ENCODE data around the gene FAM20B.

Gene FAM20B

DNA sequence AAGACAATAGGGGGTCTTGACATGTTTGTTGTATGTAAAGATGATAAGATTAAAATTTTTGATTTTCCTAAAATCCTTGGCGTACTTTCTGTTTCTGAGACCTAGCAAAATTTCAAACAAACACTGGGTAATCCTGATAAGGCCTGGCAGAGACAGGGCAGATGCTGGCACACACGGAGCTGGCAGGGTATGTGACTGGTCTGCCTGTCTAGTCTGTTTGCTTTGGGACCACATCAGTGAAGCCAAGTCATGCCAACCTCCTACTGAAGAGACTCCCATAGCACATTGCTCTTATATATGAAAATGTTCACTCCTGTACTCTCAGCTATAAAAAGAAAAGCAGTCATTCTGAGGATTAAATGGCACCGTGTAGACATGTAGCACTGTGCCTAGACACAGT lies 70.2 kb downstream of the FAM20B start:
- no peak for DNase-seq

DNA sequence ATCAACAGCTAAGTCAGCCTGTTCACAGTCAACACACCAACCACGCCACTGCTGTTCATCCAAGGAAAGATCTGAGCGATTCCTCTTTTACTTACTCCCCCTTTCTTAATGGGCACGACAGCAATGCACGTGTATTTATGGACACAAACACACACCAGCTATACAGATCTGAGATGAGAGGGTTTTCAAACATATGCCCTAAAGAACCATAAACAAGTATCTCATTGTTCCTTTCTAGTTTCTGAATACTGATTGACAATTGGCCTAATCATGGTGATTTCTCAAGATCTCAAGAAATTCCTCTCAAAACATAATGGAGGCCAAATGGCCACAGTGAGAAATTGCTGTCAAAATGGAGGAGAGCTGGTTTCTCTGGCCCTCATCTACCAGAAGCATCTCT lies 74.2 kb downstream of the FAM20B start:
- DNase-seq, result no peak

DNA sequence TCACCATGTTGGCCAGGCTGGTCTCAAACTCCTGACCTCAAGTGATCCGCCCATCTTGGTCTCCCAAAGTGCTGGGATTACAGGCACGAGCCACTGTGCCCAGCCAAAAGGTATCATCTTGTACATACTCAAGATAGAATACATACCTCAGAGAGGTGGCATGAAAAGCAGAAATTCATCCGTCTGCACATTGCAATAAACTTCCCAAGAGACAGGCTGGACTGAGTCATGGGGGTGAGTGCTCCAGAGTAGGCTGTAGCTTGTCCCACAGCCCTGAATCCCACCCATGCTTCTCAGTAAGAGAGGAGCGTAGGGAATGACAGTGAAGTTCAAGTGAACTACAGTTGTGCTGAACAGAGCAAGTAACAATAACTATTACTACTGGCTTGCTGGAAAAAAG lies 75.9 kb downstream of the FAM20B start:
- DNase-seq, result no peak

DNA sequence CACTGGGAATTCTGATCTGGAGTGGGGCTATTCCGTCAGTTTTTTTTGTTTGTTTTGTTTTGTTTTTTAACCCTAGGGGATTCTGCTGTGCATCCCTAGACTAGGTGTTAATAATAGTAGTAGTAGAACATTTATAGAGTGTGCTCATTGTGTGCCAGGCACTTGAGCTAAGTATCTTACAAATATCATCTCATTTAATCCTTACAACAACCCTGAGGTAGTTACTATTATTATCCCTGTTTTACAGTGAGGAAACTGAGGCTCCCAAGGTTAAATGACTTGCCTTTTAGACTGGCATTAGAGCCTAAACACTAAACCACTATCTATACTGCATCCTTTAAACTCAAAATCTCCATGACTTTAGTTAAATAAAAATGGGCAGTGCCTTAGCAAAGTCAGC lies 78.3 kb downstream of the FAM20B start:
- no peak for DNase-seq

DNA sequence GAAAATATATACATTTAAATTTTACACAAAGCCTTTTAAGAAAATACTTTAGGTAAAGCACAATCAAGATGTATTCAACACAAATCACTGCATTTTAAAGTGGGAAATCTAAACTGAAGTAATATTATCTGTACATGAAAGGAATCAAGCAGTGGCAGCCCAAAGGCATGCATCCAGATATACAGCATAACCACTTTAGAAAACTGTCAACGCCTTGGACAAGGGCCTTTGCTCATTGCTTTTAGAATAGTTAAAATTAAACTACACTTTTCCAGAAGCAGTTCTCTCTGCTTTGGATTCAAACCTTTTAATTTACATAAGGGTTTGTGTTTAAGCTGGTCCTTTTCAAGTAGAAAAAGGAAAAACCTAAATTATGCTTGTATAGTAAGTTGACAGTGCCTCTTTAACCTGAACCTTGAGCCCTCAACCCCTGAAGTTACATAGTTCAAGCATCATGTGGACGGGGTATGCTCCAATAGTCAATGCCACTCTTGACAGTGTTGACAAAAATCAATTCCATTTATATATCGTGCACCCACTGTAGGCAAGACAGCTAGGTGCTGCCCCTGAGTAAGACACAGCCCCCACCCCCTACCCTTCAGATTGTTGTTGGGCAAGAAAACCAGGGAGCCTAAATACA lies 79.0 kb downstream of the FAM20B start:
- no peak for DNase-seq

DNA sequence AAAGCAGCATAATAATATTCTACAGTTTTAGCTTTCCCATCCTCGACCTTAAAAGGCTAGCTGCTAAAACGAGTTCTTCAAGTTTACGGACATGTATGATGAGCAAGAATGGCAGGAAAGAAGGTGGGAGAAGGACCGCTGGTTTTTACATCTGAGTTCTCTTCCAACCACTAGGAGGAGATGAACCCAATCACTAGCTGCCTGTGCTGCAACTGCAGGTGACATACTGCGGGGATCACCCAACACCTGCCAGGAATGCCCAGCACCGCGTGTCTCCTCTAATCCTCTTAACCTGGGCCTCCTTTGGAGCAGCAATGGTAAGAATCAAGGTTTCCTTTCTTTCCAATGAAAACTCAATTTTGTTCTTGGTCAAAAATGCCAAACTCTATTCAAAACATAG lies 79.7 kb downstream of the FAM20B start:
- peak; percentile 19 for DNase-seq

DNA sequence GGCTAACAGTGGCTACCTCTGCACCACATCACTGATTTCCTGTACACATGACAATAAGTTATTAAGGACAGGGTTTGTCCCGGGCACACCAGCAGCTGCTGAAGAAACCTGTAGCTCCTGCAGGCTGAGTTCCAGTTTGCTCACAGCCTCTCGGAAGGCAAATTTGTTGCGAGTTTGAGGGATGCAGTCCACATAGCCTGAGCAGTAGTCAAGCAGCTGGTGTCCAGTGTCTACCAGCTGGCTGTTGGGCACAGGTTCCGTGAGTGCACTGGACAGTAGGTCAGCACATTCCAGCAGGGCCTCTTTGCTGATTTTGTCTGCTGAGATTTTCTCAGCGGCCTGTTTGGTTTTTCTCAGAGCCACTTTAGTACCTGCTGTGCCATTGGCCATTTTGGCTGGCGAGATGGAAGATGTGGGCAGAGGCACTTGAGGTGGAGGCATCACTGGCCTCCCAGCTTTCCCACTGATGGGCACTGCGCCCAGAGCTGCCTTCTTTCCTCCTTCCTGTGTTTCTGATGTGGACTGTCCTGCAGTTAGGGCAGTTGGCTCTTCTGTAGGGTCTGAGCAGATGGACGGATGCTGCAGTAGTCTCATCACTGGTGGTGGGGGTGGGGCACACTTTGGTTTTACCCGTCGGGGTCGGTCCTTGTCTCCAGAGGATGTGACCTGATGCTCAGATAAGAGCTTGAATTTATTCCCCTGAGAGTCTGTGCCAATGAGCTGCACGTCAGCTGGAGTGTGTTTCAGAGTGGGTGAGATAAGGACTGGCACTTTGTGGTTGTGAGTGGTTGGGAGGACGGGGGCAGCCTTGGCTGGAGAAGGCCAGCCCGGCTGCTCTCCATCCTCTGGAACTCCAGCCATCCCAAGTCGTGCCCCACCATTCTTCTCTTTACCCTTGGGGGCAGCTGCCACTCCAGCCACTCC lies 82.3 kb downstream of the FAM20B start:
- DNase-seq, result no peak

DNA sequence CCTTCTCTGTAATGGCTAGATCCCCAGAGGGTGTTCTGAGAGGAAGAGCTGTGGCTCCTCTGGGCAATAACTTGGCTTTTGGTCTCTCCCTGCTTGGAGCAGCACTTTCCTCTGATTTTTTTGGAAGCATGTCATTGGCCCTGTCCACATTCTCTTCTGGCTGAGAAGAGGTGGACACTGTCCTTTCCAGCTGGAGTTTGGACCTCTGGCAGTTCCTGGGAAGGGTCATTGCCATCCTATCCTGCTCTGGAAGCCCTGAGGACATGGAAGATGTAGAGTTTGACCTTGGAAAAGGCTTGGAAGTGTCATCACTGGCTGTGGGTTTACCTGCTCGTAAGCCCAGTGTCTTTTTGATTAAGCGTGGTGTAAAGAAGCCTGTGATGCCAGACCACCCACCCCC lies 83.0 kb downstream of the FAM20B start:
- no peak for DNase-seq

DNA sequence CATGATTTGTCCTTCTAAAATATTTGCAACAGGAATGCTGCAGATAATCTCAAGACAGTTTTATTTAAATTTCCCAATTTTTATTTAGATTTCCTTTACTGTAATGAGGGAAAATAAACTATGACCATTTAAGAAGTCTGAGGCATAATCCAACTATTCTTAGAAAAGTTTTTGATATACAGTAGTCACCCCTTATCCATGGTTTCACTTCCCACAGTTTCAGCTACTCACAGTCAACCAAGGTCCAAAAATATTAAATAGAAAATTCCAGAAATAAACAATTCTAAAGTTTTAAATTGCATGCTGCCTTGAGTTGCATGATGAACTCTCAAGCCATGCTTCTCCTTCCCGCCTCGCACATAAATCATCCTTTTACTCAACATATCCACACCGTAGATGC lies 89.5 kb downstream of the FAM20B start:
- DNase-seq, result no peak

DNA sequence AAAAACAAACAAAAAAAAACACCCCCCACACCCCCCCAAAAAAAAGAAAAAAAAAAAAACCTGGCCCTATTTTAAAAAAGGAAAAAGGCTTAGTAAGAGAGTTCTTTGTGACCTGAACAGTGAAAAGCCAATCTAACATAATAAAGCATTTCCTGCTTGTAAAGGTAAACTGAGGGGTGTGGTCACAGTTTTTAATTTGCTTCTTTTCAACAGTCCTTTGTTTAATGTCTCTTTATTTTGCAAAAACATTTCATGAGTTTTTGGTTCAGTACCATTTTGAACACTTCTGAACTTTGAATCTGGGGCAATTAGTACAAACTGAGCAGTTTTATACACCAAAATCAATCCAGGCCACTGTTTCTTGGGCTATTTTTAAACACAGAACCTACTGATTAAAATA lies 93.8 kb downstream of the FAM20B start:
- DNase-seq, result no peak

DNA sequence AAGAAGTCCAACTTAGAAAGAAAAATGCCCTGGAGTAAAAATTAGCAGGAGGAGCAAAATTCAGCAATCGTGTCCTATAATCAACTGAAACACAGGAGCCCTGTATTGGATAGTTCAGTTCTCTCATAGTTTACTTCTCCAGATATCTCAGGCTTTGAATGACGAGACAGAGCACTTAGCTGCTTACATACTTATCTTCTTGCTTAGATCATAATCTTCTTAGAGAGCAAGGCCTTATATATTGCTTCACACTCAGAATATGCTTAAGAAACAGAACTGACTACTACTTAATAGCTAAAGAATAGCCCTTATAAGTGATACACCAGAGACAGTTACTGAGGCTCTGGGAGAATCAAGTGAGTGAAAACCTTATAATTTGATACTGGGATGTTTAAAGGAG lies 95.0 kb downstream of the FAM20B start:
- no peak for DNase-seq

DNA sequence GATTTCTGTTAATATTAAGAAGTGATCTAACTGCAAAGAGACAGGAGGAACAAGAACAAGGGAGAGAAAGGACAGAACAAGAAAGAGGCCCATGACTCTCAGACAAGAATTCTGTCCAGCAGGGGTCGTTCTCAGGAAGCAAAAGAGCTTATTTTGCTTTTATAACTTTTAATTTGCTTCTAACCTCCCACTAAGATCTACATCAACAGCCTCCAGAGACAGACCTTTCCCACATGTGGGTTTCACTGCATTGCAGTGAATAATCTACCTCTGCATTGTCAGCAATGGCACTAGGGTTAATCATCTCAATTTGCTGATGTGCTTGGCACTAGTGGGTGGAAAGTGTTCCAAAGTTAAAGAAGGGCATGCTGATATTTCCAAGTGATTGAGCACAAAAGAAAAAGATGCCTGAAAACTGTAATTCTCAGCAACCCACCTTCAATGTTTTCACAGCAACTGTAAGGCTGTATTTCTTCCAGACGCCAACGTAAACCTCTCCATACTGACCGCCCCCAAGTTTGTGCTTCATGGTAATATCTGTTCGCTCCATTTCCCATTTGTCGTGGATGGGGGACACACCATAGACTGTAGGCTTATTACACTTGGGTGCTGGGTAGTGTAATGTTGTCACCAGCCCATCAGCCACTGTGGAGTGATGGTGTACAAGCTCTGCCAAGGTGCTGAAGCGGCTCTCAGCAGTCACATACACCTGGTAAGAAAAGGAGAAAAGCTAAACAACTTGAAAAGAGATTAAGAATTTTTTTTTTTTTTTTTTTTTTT lies 95.7 kb downstream of the FAM20B start:
- DNase-seq, result peak; percentile 64

DNA sequence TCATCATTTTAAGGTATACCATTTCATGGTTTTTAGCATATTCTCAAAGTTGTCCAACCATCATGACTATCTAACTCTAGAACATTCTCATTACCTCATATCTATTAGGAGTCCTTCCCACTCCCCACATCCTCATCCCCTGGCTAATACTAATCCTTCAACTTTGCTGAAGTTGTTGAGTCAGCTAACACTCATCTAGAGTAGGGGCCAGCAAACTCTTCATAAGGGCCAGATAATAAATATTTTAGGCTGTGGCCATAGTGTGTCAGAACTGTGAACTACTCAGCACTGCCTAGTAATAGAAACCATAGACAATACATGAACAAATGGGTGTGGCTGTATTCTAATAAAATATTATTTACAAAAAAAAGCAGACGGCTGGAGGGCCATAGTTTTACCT lies 99.2 kb downstream of the FAM20B start:
- DNase-seq, result no peak

All from CD4-positive, alpha-beta T cell treated with Interleukin-6 for 4 hours (primary cell).